ENCODE data around the gene ARHGEF19. TPM values are rescaled to one million over a fixed set of nuclear protein-coding genes. Genes with fewer than 3 reads are reported as not detected.

Gene ARHGEF19
- total and polyA plus RNA-seq, 9 of the 15 experiments (the other 6 are each of a cell fraction or from before 2014, with no cell fraction given), result 0.73 to 21.0 (median 5.2) TPM

- TF ChIP-seq UBTF (IDR thresholded peaks at IDR 0.05; ENCODE audit: borderline replicate concordance in 1 of 2, low read depth in 2 of 2, low read length in 2 of 2), result no peak
- 0 out of 2 replicates have a peak, but pooled peaks have one; percentile 18 for TF ChIP-seq NCOA1 (IDR thresholded peaks at IDR 0.05; ENCODE audit: low read depth)
- no peak for TF ChIP-seq ZNF282 (CRISPR knock-in tag; IDR thresholded peaks at IDR 0.05)
- TF ChIP-seq ZBTB7A (IDR thresholded peaks at IDR 0.05; ENCODE audit: borderline replicate concordance, control insufficient read depth, low read depth, low read length), result peak; percentile 40; the same call in 1 of the 2 replicates
- no peak for TF ChIP-seq SMARCB1 (IDR thresholded peaks at IDR 0.05; ENCODE audit: insufficient read length, low read depth)
- TF ChIP-seq ZNF511 (CRISPR knock-in tag; IDR thresholded peaks at IDR 0.05), result no peak
- no peak for TF ChIP-seq HMGXB4 (CRISPR knock-in tag; IDR thresholded peaks at IDR 0.05)
- TF ChIP-seq ZNF41 (CRISPR knock-in tag; conservative IDR thresholded peaks at IDR 0.05), result no peak
- peak; percentile 37; the same call in 1 of the 2 replicates for TF ChIP-seq NCOR1 (IDR thresholded peaks at IDR 0.05)
- TF ChIP-seq CTCF (IDR thresholded peaks at IDR 0.05 in 2 of 3, conservative IDR thresholded peaks at IDR 0.05 in 1 of 3; ENCODE audit: insufficient read depth in 2 of 3, low read depth in 1 of 3, low read length in 3 of 3), result no peak
- TF ChIP-seq TSC22D4 (tag; IDR thresholded peaks at IDR 0.05), result no peak
- no peak for TF ChIP-seq ZFPM2 (CRISPR knock-in tag; IDR thresholded peaks at IDR 0.05)
- TF ChIP-seq MYC (IDR thresholded peaks at IDR 0.05; ENCODE audit: low read depth, low read length), result no peak
- no peak for TF ChIP-seq MYC (CRISPR knock-in tag; IDR thresholded peaks at IDR 0.05; ENCODE audit: borderline replicate concordance, low read depth)
- TF ChIP-seq CTBP1 (IDR thresholded peaks at IDR 0.05; ENCODE audit: borderline replicate concordance), result peak; percentile 64; the same call in 1 of the 2 replicates
- no peak for TF ChIP-seq ZNF146 (CRISPR knock-in tag; IDR thresholded peaks at IDR 0.05; ENCODE audit: unreplicated experiment)
- no peak for TF ChIP-seq HNRNPK (IDR thresholded peaks at IDR 0.05; ENCODE audit: low read depth, low read length, poor library complexity, severe bottlenecking)
- TF ChIP-seq TCF3 (CRISPR knock-in tag; IDR thresholded peaks at IDR 0.05), result no peak
- no peak for TF ChIP-seq ASH1L (IDR thresholded peaks at IDR 0.05; ENCODE audit: borderline replicate concordance, low read depth, partially characterized antibody)
- no peak for TF ChIP-seq ZNF239 (CRISPR knock-in tag; IDR thresholded peaks at IDR 0.05)
- no peak for TF ChIP-seq ZNF561 (CRISPR knock-in tag; conservative IDR thresholded peaks at IDR 0.05)
Measured at GRCh38 chr1:16172964-16173446, 39.4 kb downstream of the ARHGEF19 start (continued).

All from K562 (cell line).